Tibial nerve (tissue), 4 donors: Measurements from ENCODE around the gene PHACTR4. TPM values are rescaled to one million over a fixed set of nuclear protein-coding genes. Genes with fewer than 3 reads are reported as not detected.

Experiments used
- DNase-seq, 2 donors: peaks; one replicate each; pipeline ENCODE4 v3.0.0-alpha.2; 2019; ENCODE audit warnings: low spot score in 2 of 2
- H3K27ac ChIP-seq, 4 donors: fragments of 200-600 bp; sonication (generic) in 3 of 4; one replicate each; pipeline ENCODE4 v1.5.1; 2017 to 2019; ENCODE audit warnings: mild to moderate bottlenecking in 1 of 4
- H3K27me3 ChIP-seq, 2 donors: fragments of 200-600 bp; sonication (generic) in 1 of 2; one replicate each; pipeline versions ENCODE4 v1.5.1 to v1.6.0; 2017 to 2019
- H3K36me3 ChIP-seq, 3 donors: fragments of 200-600 bp; sonication (generic); one replicate each; pipeline ENCODE4 v1.5.1; 2018 to 2019
- H3K4me1 ChIP-seq, 4 donors: fragments of 200-600 bp; sonication (generic) in 3 of 4; one replicate each; pipeline ENCODE4 v1.5.1; 2017 to 2019
- H3K4me3 ChIP-seq, 4 donors: fragments of 200-600 bp; sonication (generic) in 3 of 4; one replicate each; pipeline ENCODE4 v1.5.1; 2017 to 2019; ENCODE audit warnings: mild to moderate bottlenecking in 1 of 4, moderate library complexity in 1 of 4
- H3K9me3 ChIP-seq, 4 donors: fragments of 200-600 bp; sonication (generic) in 3 of 4; one replicate each; pipeline ENCODE4 v1.5.1; 2017 to 2019
- CTCF ChIP-seq, 5 experiments: fragments of 200-600 bp in 3 of 5; fragments of 450-650 bp in 2 of 5; sonication (generic) in 3 of 5; IDR thresholded peaks; one replicate each; pipeline ENCODE4 v1.5.1; 2016 to 2019; ENCODE audit warnings: antibody characterized with exemption in 5 of 5, mild to moderate bottlenecking in 3 of 5, moderate library complexity in 2 of 5
- EP300 ChIP-seq, 2 donors: sonication (generic); formaldehyde crosslinking; IDR thresholded peaks; one replicate each; pipeline ENCODE4 v1.6.1; 2017; ENCODE audit warnings: antibody characterized with exemption in 2 of 2, mild to moderate bottlenecking in 1 of 2
- POLR2A ChIP-seq, 2 donors: fragments of 450-650 bp; IDR thresholded peaks; one replicate each; pipeline ENCODE4 v1.6.1; 2017; ENCODE audit warnings: antibody characterized with exemption in 2 of 2, mild to moderate bottlenecking in 2 of 2, moderate library complexity in 2 of 2
- WGBS, 2 donors: methylation state at CpG; one replicate each; pipeline ENCODE4 v1.1.5; 2018; 5-methylcytosine and 5-hydroxymethylcytosine counted together
- total RNA-seq, 4 donors: library from RNA; depleted of rRNA; stranded (reverse); fragments of >200 nt; gene quantifications; one replicate each; pipeline ENCODE4 v1.1.0, GENCODE V29; 2016

PHACTR4 gene
- total RNA-seq, 4 donors from 2014 or later, result 25.1 to 38.7 (median 33.6) TPM

GRCh38 chr1:28392027-28392652, 22.6 kb downstream of the PHACTR4 start:
- no peaks in the 10 kb centered on the region for H3K36me3 ChIP-seq
- no peaks in the 10 kb centered on the region for H3K27me3 ChIP-seq
- peak overlapping the region in 1 of 4 donors; percentile 70 for H3K27ac ChIP-seq
- no peak for TF ChIP-seq CTCF (IDR thresholded peaks at IDR 0.05)
- no peak for TF ChIP-seq POLR2A (IDR thresholded peaks at IDR 0.05)
- TF ChIP-seq EP300 (IDR thresholded peaks at IDR 0.05), result no peak
- no peaks in the 10 kb centered on the region for H3K9me3 ChIP-seq
- WGBS, 2 donors, result 61 to 63% methylated on average over 6 of the region's 6 CpGs
- no peak overlapping the region for H3K4me3 ChIP-seq
- H3K4me1 ChIP-seq, result peaks cover 0 to 13% (median 5%) of the 10 kb centered on the region in 4 donors
- DNase-seq, result no peak

- H3K4me1 ChIP-seq, result peaks cover 0 to 13% (median 5%) of the 10 kb centered on the region in 4 donors
- no peak for DNase-seq
- TF ChIP-seq POLR2A (IDR thresholded peaks at IDR 0.05), result no peak
- TF ChIP-seq CTCF (IDR thresholded peaks at IDR 0.05), result no peak
- TF ChIP-seq EP300 (IDR thresholded peaks at IDR 0.05), result no peak
- 58 to 72% methylated on average over 1 of the region's 1 CpG for WGBS, 2 donors
- H3K9me3 ChIP-seq, result no peaks in the 10 kb centered on the region
- no peaks in the 10 kb centered on the region for H3K27me3 ChIP-seq
- H3K36me3 ChIP-seq, result peaks cover 0 to 11% (median 0%) of the 10 kb centered on the region in 3 donors
- H3K27ac ChIP-seq, result no peak overlapping the region
- no peak overlapping the region for H3K4me3 ChIP-seq
Measured at GRCh38 chr1:28394136-28394535, 24.6 kb downstream of the PHACTR4 start.

GRCh38 chr1:28395181-28395580, 25.6 kb downstream of the PHACTR4 start:
- Histone ChIP-seq H3K27me3 (no peaks in the 10 kb centered on the region), H3K9me3 (no peaks in the 10 kb centered on the region), H3K4me3 (no peak overlapping the region), H3K27ac (no peak overlapping the region), H3K4me1 (peaks cover 0 to 18% (median 5%) of the 10 kb centered on the region in 4 donors), H3K36me3 (peaks cover 0 to 11% (median 0%) of the 10 kb centered on the region in 3 donors)
- no peak for DNase-seq
- TF ChIP-seq POLR2A (IDR thresholded peaks at IDR 0.05) (no peak), CTCF (IDR thresholded peaks at IDR 0.05) (no peak), EP300 (IDR thresholded peaks at IDR 0.05) (no peak)
- WGBS, 2 donors, result 59 to 73% methylated on average over 4 of the region's 4 CpGs

GRCh38 chr1:28401760-28402159, 32.2 kb downstream of the PHACTR4 start:
- Histone ChIP-seq H3K36me3 (peaks cover 0 to 11% (median 0%) of the 10 kb centered on the region in 3 donors), H3K4me3 (no peak overlapping the region), H3K27ac (no peak overlapping the region), H3K4me1 (peaks cover 0 to 10% (median 0%) of the 10 kb centered on the region in 4 donors), H3K27me3 (no peaks in the 10 kb centered on the region), H3K9me3 (no peaks in the 10 kb centered on the region)
- TF ChIP-seq CTCF (IDR thresholded peaks at IDR 0.05) (no peak), POLR2A (IDR thresholded peaks at IDR 0.05) (no peak), EP300 (IDR thresholded peaks at IDR 0.05) (no peak)
- no peak for DNase-seq
- 95 to 97% methylated on average over 1 of the region's 1 CpG for WGBS, 2 donors

GRCh38 chr1:28409090-28409489, 39.5 kb downstream of the PHACTR4 start:
- DNase-seq, result no peak
- H3K27ac ChIP-seq, result peak overlapping the region in 2 of 4 donors; percentile 15 to 23
- no peak overlapping the region for H3K4me3 ChIP-seq
- H3K36me3 ChIP-seq, result no peaks in the 10 kb centered on the region
- H3K9me3 ChIP-seq, result no peaks in the 10 kb centered on the region
- peaks cover 0 to 19% (median 0%) of the 10 kb centered on the region in 4 donors for H3K4me1 ChIP-seq
- WGBS, 2 donors, result 59 to 71% methylated on average over 1 of the region's 1 CpG
- H3K27me3 ChIP-seq, result no peaks in the 10 kb centered on the region
- no peak for TF ChIP-seq POLR2A (IDR thresholded peaks at IDR 0.05)
- TF ChIP-seq EP300 (IDR thresholded peaks at IDR 0.05), result no peak
- TF ChIP-seq CTCF (IDR thresholded peaks at IDR 0.05), result no peak
